Tibial artery (tissue), 4 donors: Measurements from ENCODE around the gene NOD1.
"Not testable (repeated sequence)": the region's sequence is repeated elsewhere in the genome, so short reads cannot be mapped to it uniquely, and the experiment has no call there.

ENCODE experiments used
- DNase-seq, 2 donors: peaks; one replicate each; pipeline ENCODE4 v3.0.0-alpha.2; 2019
- H3K27ac ChIP-seq, 2 donors: fragments of 200-600 bp; sonication (generic) in 1 of 2; 1 replicate in 1 of 2; 2 replicates in 1 of 2; pipeline ENCODE4 v1.5.1; 2018 to 2019; ENCODE audit warnings: mild to moderate bottlenecking in 1 of 2
- H3K27me3 ChIP-seq, 2 donors: fragments of 200-600 bp; sonication (generic) in 1 of 2; one replicate each; pipeline versions ENCODE4 v1.5.1 to v1.6.0; 2016 to 2019
- H3K36me3 ChIP-seq, 3 donors: fragments of 200-600 bp; sonication (generic) in 2 of 3; one replicate each; pipeline ENCODE4 v1.5.1; 2016 to 2019; ENCODE audit warnings: mild to moderate bottlenecking in 2 of 3
- H3K4me1 ChIP-seq, 4 donors: fragments of 200-600 bp; sonication (generic) in 2 of 4; 1 replicate in 3 of 4; 2 replicates in 1 of 4; pipeline ENCODE4 v1.5.1; 2016 to 2019
- H3K4me3 ChIP-seq, 2 donors: fragments of 200-600 bp; sonication (generic) in 1 of 2; 1 replicate in 1 of 2; 2 replicates in 1 of 2; pipeline ENCODE4 v1.5.1; 2018 to 2019; ENCODE audit warnings: mild to moderate bottlenecking in 2 of 2
- H3K9me3 ChIP-seq, 3 donors: fragments of 200-600 bp; sonication (generic) in 1 of 3; one replicate each; pipeline ENCODE4 v1.5.1; 2016 to 2019
- CTCF ChIP-seq, 2 experiments: fragments of 200-600 bp in 1 of 2; fragments of 450-650 bp in 1 of 2; IDR thresholded peaks; one replicate each; pipeline ENCODE4 v1.5.1; 2017 to 2019; ENCODE audit warnings: antibody characterized with exemption in 2 of 2, mild to moderate bottlenecking in 1 of 2, moderate library complexity in 1 of 2
- intact Hi-C: fragments of 100-400 bp; cut with DNase I; formaldehyde crosslinking; loops from one replicate; pipeline ENCODE4 v1.15.0; 2023; ENCODE audit warnings: low total_unique reads

Gene NOD1

GRCh38 chr7:30510124-30511075 is 31.8 kb upstream of the NOD1 start:
- TF ChIP-seq CTCF (IDR thresholded peaks at IDR 0.05): peak; percentile 64 to 77
- H3K36me3 ChIP-seq: no peaks in the 10 kb centered on the region
- no peaks in the 10 kb centered on the region for H3K27me3 ChIP-seq
- DNase-seq: peak in 1 of 2 donors; percentile 35
- no peak overlapping the region for H3K27ac ChIP-seq
- no peaks in the 10 kb centered on the region for H3K9me3 ChIP-seq
- intact Hi-C loops: no loop called here
- no peak overlapping the region for H3K4me3 ChIP-seq
- H3K4me1 ChIP-seq: peaks cover 0 to 6% (median 3%) of the 10 kb centered on the region in 4 donors

GRCh38 chr7:30509171-30509857 is 30.7 kb upstream of the NOD1 start:
- DNase-seq, H3K36me3 ChIP-seq, H3K4me1 ChIP-seq, H3K27ac ChIP-seq, H3K4me3 ChIP-seq, H3K9me3 ChIP-seq, H3K27me3 ChIP-seq: not testable (repeated sequence)
- intact Hi-C loops: loop anchor here (10.0 kb wide), 2 partner anchors 85 to 345 kb away; no protein-coding TSS in a partner anchor

DNA sequence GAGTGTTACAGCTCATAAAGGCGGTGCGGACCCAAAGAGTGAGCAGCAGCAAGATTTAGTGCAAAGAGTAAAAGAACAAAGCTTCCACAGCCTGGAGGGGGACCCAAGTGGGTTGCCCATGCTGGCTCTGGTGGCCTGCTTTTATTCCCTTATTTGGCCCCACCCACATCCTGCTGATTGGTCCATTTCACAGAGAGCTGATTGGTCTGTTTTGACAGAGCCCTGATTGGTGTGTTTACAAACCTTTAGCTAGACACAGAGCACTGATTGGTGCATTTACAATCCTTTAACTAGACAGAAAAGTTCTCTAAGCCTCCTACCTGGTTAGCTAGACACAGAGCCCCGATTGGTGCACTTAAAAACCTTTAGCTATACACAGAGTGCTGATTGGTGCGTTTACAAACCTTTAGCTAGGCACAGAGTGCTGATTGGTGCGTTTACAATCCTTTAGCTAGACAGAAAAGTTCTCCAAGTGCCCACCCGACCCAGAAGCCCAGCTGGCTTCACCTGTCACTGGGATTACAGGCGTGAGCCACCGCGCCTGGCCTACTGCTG is 28.8 kb upstream of the NOD1 start:
- not testable (repeated sequence) for H3K27ac ChIP-seq, H3K36me3 ChIP-seq, H3K9me3 ChIP-seq, H3K4me3 ChIP-seq, H3K27me3 ChIP-seq, DNase-seq
- H3K4me1 ChIP-seq: peaks cover 0 to 25% (median 13%) of the 10 kb centered on the region in 4 donors
- intact Hi-C loops: loop anchor here (10.0 kb wide), 2 partner anchors 83 to 343 kb away; no protein-coding TSS in a partner anchor

DNA sequence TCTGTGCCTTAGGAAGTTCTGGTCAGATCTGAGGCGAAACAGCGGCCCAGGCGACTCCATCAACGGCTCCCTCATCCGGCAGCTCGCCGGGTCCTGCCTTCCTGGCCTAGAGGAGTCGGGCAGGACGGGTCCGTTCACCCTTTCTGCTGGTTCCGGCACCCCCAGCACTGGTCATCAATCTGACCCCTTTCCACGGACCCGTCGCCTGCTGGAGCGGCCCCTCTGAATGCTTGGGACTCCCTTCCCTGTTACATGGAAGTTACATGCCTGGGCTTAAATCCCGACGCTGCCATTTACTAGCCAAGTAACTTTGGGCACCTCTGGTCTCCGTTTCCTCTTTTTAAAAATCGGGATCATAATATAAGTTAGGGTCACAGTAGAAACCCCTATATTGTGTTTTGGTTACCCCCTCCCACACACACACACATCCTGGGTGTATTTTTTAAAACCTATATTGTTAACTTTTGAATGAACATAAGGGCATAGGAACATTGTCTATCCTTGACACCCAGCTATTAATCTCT is 26.7 kb upstream of the NOD1 start:
- intact Hi-C loops: loop anchor here (10.0 kb wide), 2 partner anchors 80 to 340 kb away; no protein-coding TSS in a partner anchor
- Histone ChIP-seq H3K4me1 (peaks cover 0 to 25% (median 13%) of the 10 kb centered on the region in 4 donors), H3K9me3 (no peaks in the 10 kb centered on the region), H3K36me3 (no peaks in the 10 kb centered on the region), H3K4me3 (peak overlapping the region; percentile 68 to 82), H3K27ac (peak overlapping the region; percentile 94 to 98), H3K27me3 (no peaks in the 10 kb centered on the region)
- no peak for TF ChIP-seq CTCF (IDR thresholded peaks at IDR 0.05)
- no peak for DNase-seq

- DNase-seq: peak; percentile 100
- peak within 1 kb of the TSS; percentile 68 to 82 for H3K4me3 ChIP-seq
- TF ChIP-seq CTCF (IDR thresholded peaks at IDR 0.05): no peak
- no peaks in the 10 kb centered on the region for H3K9me3 ChIP-seq
- intact Hi-C loops: loop anchor here (10.0 kb wide), 2 partner anchors 80 to 340 kb away; no protein-coding TSS in a partner anchor
- H3K27ac ChIP-seq: peak within 1 kb of the TSS; percentile 94 to 98
- H3K4me1 ChIP-seq: peaks cover 0 to 25% (median 13%) of the 10 kb centered on the region in 4 donors
- no peaks in the 10 kb centered on the region for H3K27me3 ChIP-seq
- H3K36me3 ChIP-seq: no peaks in the 10 kb centered on the region
Measured at GRCh38 chr7:30504301-30505173, 26.0 kb upstream of the NOD1 start, which contains the start of gene GGCT. Gene GGCT (minus strand): TSS chr7:30504829. CDS start chr7:30504709, 120 bp downstream.
